Measurements from ENCODE around the gene IFI27L2. TPM values are rescaled to one million over a fixed set of nuclear protein-coding genes. Genes with fewer than 3 reads are reported as not detected.

IFI27L2 gene
- total RNA-seq, 4 donors from 2014 or later, result 7.8 to 97.8 (median 23.1) TPM

GRCh38 chr14:94117856-94118255, 11.5 kb downstream of the IFI27L2 start:
- no peak overlapping the region for H3K27ac ChIP-seq
- no peak for TF ChIP-seq POLR2A (IDR thresholded peaks at IDR 0.05)
- TF ChIP-seq CTCF (IDR thresholded peaks at IDR 0.05), result no peak
- no peaks in the 10 kb centered on the region for H3K9me3 ChIP-seq
- H3K4me3 ChIP-seq (replicated peaks in 1 of 3), result no peak overlapping the region
- WGBS, 2 donors, result 86 to 88% methylated on average over 9 of the region's 9 CpGs
- no peaks in the 10 kb centered on the region for H3K27me3 ChIP-seq
- H3K4me1 ChIP-seq, result peaks cover 0 to 14% of the 10 kb centered on the region in 2 donors
- DNase-seq, result no peak
- no peaks in the 10 kb centered on the region for H3K36me3 ChIP-seq
- intact Hi-C loops (cut with DNase I), result no loop called here

GRCh38 chr14:94116701-94117100, 12.7 kb downstream of the IFI27L2 start:
- DNase-seq, result no peak
- WGBS, 2 donors, result 82 to 93% methylated on average over 7 to 10 of the region's 10 CpGs
- H3K9me3 ChIP-seq, result no peaks in the 10 kb centered on the region
- intact Hi-C loops (cut with DNase I), result no loop called here
- H3K27ac ChIP-seq, result no peak overlapping the region
- TF ChIP-seq POLR2A (IDR thresholded peaks at IDR 0.05), result no peak
- no peak for TF ChIP-seq CTCF (IDR thresholded peaks at IDR 0.05)
- H3K36me3 ChIP-seq, result no peaks in the 10 kb centered on the region
- no peaks in the 10 kb centered on the region for H3K27me3 ChIP-seq
- peaks cover 0 to 14% of the 10 kb centered on the region in 2 donors for H3K4me1 ChIP-seq
- H3K4me3 ChIP-seq (replicated peaks in 1 of 3), result no peak overlapping the region

- H3K36me3 ChIP-seq, result no peaks in the 10 kb centered on the region
- peak overlapping the region in 1 of 3 donors; percentile 70 for H3K27ac ChIP-seq
- no peaks in the 10 kb centered on the region for H3K27me3 ChIP-seq
- H3K4me1 ChIP-seq, result peaks cover 0 to 14% of the 10 kb centered on the region in 2 donors
- 84 to 94% methylated on average over 12 to 14 of the region's 15 CpGs for WGBS, 2 donors
- TF ChIP-seq CTCF (IDR thresholded peaks at IDR 0.05) (no peak), POLR2A (IDR thresholded peaks at IDR 0.05) (no peak)
- H3K9me3 ChIP-seq, result no peaks in the 10 kb centered on the region
- DNase-seq, result no peak
- intact Hi-C loops (cut with DNase I), result no loop called here
- no peak overlapping the region for H3K4me3 ChIP-seq (replicated peaks in 1 of 3)
Measured at GRCh38 chr14:94115631-94116030, 13.8 kb downstream of the IFI27L2 start.

GRCh38 chr14:94115058-94115591, 14.3 kb downstream of the IFI27L2 start:
- Histone ChIP-seq H3K27me3 (no peaks in the 10 kb centered on the region), H3K4me1 (peaks cover 0 to 14% of the 10 kb centered on the region in 2 donors), H3K27ac (peak overlapping the region in 2 of 3 donors; percentile 49 to 70), H3K36me3 (no peaks in the 10 kb centered on the region), H3K4me3 (replicated peaks in 1 of 3) (no peak overlapping the region), H3K9me3 (no peaks in the 10 kb centered on the region)
- intact Hi-C loops (cut with DNase I), result no loop called here
- no peak for DNase-seq
- 42 to 43% methylated on average over 4 of the region's 4 CpGs for WGBS, 2 donors
- no peak for TF ChIP-seq CTCF (IDR thresholded peaks at IDR 0.05)
- no peak for TF ChIP-seq POLR2A (IDR thresholded peaks at IDR 0.05)

GRCh38 chr14:94114589-94115057, 14.8 kb downstream of the IFI27L2 start:
- intact Hi-C loops (cut with DNase I), result no loop called here
- Histone ChIP-seq H3K4me1 (peaks cover 0 to 18% of the 10 kb centered on the region in 2 donors), H3K27me3 (no peaks in the 10 kb centered on the region), H3K9me3 (no peaks in the 10 kb centered on the region), H3K27ac (peak overlapping the region; percentile 37 to 70 (median 49)), H3K4me3 (replicated peaks in 1 of 3) (no peak overlapping the region), H3K36me3 (no peaks in the 10 kb centered on the region)
- no peak for TF ChIP-seq CTCF (IDR thresholded peaks at IDR 0.05)
- TF ChIP-seq POLR2A (IDR thresholded peaks at IDR 0.05), result no peak
- no peak for DNase-seq
- WGBS, 2 donors, result 54 to 74% methylated on average over 5 of the region's 5 CpGs

All from thyroid gland (tissue), 4 donors.